Measurements from ENCODE around the gene GAS2L1.

GRCh38 chr22:29317827-29318454 is 11.5 kb downstream of the GAS2L1 start:
- TF ChIP-seq, protein P1, sequence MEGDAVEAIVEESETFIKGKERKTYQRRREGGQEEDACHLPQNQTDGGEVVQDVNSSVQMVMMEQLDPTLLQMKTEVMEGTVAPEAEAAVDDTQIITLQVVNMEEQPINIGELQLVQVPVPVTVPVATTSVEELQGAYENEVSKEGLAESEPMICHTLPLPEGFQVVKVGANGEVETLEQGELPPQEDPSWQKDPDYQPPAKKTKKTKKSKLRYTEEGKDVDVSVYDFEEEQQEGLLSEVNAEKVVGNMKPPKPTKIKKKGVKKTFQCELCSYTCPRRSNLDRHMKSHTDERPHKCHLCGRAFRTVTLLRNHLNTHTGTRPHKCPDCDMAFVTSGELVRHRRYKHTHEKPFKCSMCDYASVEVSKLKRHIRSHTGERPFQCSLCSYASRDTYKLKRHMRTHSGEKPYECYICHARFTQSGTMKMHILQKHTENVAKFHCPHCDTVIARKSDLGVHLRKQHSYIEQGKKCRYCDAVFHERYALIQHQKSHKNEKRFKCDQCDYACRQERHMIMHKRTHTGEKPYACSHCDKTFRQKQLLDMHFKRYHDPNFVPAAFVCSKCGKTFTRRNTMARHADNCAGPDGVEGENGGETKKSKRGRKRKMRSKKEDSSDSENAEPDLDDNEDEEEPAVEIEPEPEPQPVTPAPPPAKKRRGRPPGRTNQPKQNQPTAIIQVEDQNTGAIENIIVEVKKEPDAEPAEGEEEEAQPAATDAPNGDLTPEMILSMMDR (IDR thresholded peaks at IDR 0.05), result no peak
- TF ChIP-seq POLR2A (IDR thresholded peaks at IDR 0.05), result no peak
